Measurements from ENCODE around the gene SNX3.

Gene SNX3

GRCh38 chr6:108236791-108237190 lies 24.0 kb downstream of the SNX3 start:
- no peak overlapping the region for H3K4me3 ChIP-seq (ENCODE audit: low read depth, low read length, poor library complexity, severe bottlenecking)
- H3F3A ChIP-seq (ENCODE audit: insufficient read depth, low read length), result no peaks in the 10 kb centered on the region
- no peak overlapping the region for H3K27ac ChIP-seq (ENCODE audit: low read depth, low read length, poor library complexity, severe bottlenecking)
- peaks cover 37% of the 10 kb centered on the region for H3K36me3 ChIP-seq (ENCODE audit: insufficient read depth, low read length)
- no peak overlapping the region for H3K9ac ChIP-seq (ENCODE audit: low read length)
- no peaks in the 10 kb centered on the region for H3K9me2 ChIP-seq (ENCODE audit: low read depth, low read length)
- H3K27me3 ChIP-seq (ENCODE audit: insufficient read depth, low read length), result no peaks in the 10 kb centered on the region
- H3K79me2 ChIP-seq (ENCODE audit: insufficient read depth, low read length), result peaks cover 23% of the 10 kb centered on the region
- no peak overlapping the region for H2AFZ ChIP-seq (ENCODE audit: low read length)
- TF ChIP-seq CTCF (IDR thresholded peaks at IDR 0.05; ENCODE audit: low read length), result no peak
- no peak for TF ChIP-seq EZH2 (IDR thresholded peaks at IDR 0.05; ENCODE audit: borderline replicate concordance, low read length)
- H4K20me1 ChIP-seq (ENCODE audit: insufficient read depth, low read length), result no peaks in the 10 kb centered on the region
- no peaks in the 10 kb centered on the region for H3K9me3 ChIP-seq (ENCODE audit: low read length)
- no peaks in the 10 kb centered on the region for H3K4me1 ChIP-seq (ENCODE audit: insufficient read depth, low read length, severe bottlenecking)
- no peak overlapping the region for H3K4me2 ChIP-seq (ENCODE audit: low read length)

GRCh38 chr6:108235127-108235526 lies 25.7 kb downstream of the SNX3 start:
- H3K9me3 ChIP-seq (ENCODE audit: low read length), result no peaks in the 10 kb centered on the region
- no peaks in the 10 kb centered on the region for H3K27me3 ChIP-seq (ENCODE audit: insufficient read depth, low read length)
- no peak overlapping the region for H2AFZ ChIP-seq (ENCODE audit: low read length)
- H3K79me2 ChIP-seq (ENCODE audit: insufficient read depth, low read length), result peaks cover 29% of the 10 kb centered on the region
- H3K9me2 ChIP-seq (ENCODE audit: low read depth, low read length), result no peaks in the 10 kb centered on the region
- H3K36me3 ChIP-seq (ENCODE audit: insufficient read depth, low read length), result peaks cover 30% of the 10 kb centered on the region
- H3F3A ChIP-seq (ENCODE audit: insufficient read depth, low read length), result no peaks in the 10 kb centered on the region
- H4K20me1 ChIP-seq (ENCODE audit: insufficient read depth, low read length), result no peaks in the 10 kb centered on the region
- TF ChIP-seq CTCF (IDR thresholded peaks at IDR 0.05; ENCODE audit: low read length), result no peak
- no peak for TF ChIP-seq EZH2 (IDR thresholded peaks at IDR 0.05; ENCODE audit: borderline replicate concordance, low read length)
- no peak overlapping the region for H3K9ac ChIP-seq (ENCODE audit: low read length)
- no peak overlapping the region for H3K4me2 ChIP-seq (ENCODE audit: low read length)
- no peak overlapping the region for H3K27ac ChIP-seq (ENCODE audit: low read depth, low read length, poor library complexity, severe bottlenecking)
- H3K4me3 ChIP-seq (ENCODE audit: low read depth, low read length, poor library complexity, severe bottlenecking), result no peak overlapping the region
- H3K4me1 ChIP-seq (ENCODE audit: insufficient read depth, low read length, severe bottlenecking), result no peaks in the 10 kb centered on the region

- Histone ChIP-seq H2AFZ (ENCODE audit: low read length) (no peak overlapping the region), H3K27me3 (ENCODE audit: insufficient read depth, low read length) (no peaks in the 10 kb centered on the region), H3K4me1 (ENCODE audit: insufficient read depth, low read length, severe bottlenecking) (no peaks in the 10 kb centered on the region), H3F3A (ENCODE audit: insufficient read depth, low read length) (no peaks in the 10 kb centered on the region), H3K4me3 (ENCODE audit: low read depth, low read length, poor library complexity, severe bottlenecking) (no peak overlapping the region), H4K20me1 (ENCODE audit: insufficient read depth, low read length) (no peaks in the 10 kb centered on the region), H3K36me3 (ENCODE audit: insufficient read depth, low read length) (peaks cover 15% of the 10 kb centered on the region), H3K9ac (ENCODE audit: low read length) (no peak overlapping the region), H3K9me2 (ENCODE audit: low read depth, low read length) (no peaks in the 10 kb centered on the region), H3K79me2 (ENCODE audit: insufficient read depth, low read length) (peaks cover 40% of the 10 kb centered on the region), H3K27ac (ENCODE audit: low read depth, low read length, poor library complexity, severe bottlenecking) (no peak overlapping the region), H3K9me3 (ENCODE audit: low read length) (no peaks in the 10 kb centered on the region), H3K4me2 (ENCODE audit: low read length) (no peak overlapping the region)
- TF ChIP-seq CTCF (IDR thresholded peaks at IDR 0.05; ENCODE audit: low read length) (no peak), EZH2 (IDR thresholded peaks at IDR 0.05; ENCODE audit: borderline replicate concordance, low read length) (no peak)
Observed at GRCh38 chr6:108228416-108228815, 32.4 kb downstream of the SNX3 start.

Measured in OCI-LY1 (cell line).